Measurements from ENCODE around the gene VASH1.
A peak's percentile ranks its signal among the peaks of the same experiment; 100 is the strongest.
"Not testable (repeated sequence)": the region's sequence is repeated elsewhere in the genome, so short reads cannot be mapped to it uniquely, and the experiment has no call there.

The VASH1 gene

GRCh38 chr14:76761136-76761959 is at the start of gene VASH1:
TSS of gene VASH1 (plus strand) at chr14:76761468. CDS start at chr14:76762822, 1,354 bp downstream.
- peak; percentile 92 for DNase-seq (ENCODE audit: low spot score)

DNA sequence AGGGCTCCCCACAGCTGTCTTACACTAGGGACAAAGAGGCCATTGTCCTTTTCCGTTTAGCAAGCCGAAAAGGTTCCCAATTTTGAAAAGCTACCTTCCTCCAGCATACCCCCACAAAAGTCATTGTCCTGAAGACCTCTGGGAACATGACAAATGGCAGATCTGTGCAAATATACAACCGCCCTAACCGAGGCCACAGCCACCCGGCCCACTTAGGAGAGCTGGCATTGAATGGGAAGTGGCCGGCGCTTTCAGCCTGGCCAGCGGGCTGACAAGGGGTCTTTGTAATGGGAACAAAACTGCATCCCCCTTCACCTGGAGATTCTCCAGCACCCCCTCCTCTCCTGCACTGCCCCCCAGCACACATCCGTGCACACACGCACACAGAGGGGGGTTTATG is 48.1 kb upstream of the VASH1 start:
- DNase-seq (ENCODE audit: low spot score), result no peak

GRCh38 chr14:76714470-76714869 is 46.8 kb upstream of the VASH1 start:
- DNase-seq (ENCODE audit: low spot score), result no peak

- no peak for DNase-seq (ENCODE audit: low spot score)
These were observed 46.2 kb upstream of the VASH1 start for GRCh38 chr14:76715101-76715500.

- DNase-seq (ENCODE audit: low spot score), result peak; percentile 72
These were observed 45.7 kb upstream of the VASH1 start for GRCh38 chr14:76715511-76716081.

DNA sequence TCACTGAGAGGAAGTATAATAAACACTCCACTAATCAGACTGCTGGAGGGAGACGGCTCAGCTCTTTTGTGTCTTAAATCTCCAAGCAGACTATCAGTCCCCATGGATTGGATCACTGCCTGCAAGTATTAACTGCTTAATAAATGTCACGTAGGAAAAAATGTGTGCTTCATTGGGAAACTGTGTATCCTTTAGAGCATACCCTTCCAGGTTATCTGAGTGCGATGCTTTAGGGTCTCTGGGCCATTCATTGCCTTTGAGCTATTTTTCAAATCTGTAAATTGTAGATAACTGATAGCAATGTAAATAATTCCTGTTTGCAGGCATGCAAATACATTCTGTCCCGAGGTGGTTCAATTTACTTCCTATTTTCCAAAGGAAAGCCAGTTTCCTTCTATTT is 45.0 kb upstream of the VASH1 start:
- DNase-seq (ENCODE audit: low spot score), result peak; percentile 47

DNA sequence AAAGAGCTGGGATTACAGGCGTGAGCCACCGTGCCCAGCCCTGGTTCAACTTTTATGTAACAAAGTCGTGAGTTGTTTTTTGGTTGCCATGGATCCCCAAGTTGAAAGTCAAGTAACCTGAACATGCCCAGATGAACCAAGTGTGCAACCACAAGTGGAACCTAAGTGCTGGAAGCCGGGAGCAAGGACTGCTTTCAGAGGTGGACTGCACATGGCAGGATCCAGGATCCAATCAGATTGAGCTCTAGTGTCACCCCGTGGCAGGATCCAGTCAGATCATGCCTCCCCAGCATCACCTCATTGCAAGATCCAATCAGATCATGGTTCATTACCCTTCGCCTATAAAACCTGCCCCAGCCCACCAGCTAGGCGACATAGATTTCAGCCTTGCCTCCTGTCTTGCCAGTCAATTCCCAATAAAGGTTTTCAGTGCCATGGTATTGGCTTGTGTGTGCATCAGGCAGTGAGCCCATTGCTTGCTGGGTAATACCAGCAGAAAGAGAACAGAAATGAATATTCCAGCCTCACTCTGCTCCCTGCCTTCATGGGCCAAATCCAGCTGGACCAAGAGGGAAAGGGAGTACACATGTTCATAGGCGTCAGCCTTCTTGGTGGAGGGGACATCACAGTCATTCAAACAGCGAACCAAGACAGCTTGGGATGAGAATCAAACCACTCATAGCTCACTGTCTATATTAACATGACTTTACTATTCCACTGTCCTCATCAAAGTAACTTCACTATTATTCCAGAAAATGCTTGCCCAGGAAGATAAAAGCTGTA is 43.6 kb upstream of the VASH1 start:
- DNase-seq (ENCODE audit: low spot score), result no peak

- DNase-seq (ENCODE audit: low spot score), result no peak
These were observed 42.8 kb upstream of the VASH1 start for GRCh38 chr14:76718306-76719040.

DNA sequence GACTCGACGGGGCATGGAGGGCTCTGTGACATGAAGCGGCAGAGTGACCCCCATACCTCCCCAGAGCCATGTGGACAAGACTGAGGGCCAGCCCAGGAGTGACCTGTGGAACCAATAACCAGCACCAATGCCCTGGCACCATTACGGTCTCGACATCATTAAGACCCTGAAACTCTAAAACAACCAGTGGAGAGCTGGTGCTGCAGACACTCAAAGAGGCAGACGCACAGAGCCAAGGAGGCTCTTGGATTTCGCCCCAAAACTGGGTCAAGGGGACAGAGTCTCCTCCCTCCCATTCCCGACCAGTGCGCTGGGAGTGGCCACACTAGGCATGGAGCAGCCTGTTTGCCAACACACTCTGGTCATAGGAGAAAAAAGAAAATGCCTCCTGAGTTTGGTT is 41.6 kb upstream of the VASH1 start:
- no peak for DNase-seq (ENCODE audit: low spot score)

DNA sequence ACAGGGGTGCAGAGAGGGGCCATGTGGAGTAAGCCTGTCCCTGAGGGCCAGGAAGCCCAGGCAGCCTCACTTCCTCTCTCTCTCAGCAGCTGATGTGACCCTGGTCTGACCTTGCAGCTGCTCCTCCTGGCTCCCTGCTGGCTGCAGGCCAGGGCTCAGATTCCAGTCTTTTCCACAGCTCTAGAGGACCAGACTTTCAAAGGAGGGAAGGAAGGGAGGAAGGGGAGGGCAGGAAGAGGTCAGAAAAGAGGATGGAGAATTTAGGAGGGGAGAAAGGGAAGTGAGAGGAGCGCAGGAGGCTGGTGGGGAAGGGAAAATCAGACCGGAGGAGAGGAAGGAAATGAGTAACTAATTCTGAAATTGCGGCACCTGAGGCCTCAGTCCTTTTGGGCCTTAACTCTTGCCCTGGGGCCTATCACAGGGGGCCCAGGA is 40.9 kb upstream of the VASH1 start:
- DNase-seq (ENCODE audit: low spot score), result no peak

DNA sequence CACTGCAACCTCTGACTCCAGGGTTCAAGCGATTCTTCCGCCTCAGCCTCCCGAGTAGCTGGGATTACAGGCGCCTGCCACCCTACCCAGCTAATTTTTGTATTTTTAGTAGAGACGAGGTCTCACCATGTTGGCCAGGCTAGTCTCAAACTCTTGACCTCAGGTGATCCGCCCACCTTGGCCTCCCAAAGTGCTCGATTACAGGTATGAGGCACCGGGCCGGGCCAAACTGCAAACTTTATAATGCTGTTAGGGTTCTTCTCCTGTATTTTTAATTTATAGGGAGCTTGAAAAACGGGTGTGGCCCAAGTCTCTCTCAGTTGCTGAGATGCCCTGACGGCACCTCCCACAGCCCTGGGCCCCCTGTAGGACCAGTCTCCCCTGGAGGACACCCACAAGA is 39.8 kb upstream of the VASH1 start:
- not testable (repeated sequence) for DNase-seq (ENCODE audit: low spot score)

- DNase-seq (ENCODE audit: low spot score), result no peak
These were observed 36.4 kb upstream of the VASH1 start for GRCh38 chr14:76724651-76725550.

DNA sequence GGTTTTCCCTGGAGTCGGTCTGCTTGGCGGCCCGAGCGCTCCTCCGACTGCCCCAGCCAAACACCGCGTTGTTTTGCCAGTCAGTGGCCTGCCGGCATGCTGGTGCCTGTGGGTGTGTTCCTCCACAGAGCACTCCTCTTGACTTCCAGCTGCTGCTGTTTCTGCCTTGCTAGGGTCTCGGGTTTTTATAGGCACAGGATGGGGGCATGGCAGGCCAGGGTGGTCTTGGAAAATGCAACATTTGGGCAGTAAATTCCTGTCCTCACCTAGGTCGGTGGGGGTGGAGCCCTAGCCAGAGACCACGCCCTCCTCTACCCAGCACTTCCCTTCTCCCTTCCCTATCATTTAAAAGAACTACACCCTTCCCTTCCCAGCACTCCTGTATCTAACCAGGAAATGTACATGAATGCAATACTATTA is 34.7 kb upstream of the VASH1 start:
- no peak for DNase-seq (ENCODE audit: low spot score)

- no peak for DNase-seq (ENCODE audit: low spot score)
These were observed 33.9 kb upstream of the VASH1 start for GRCh38 chr14:76727384-76727783.

GRCh38 chr14:76727901-76728300 is 33.4 kb upstream of the VASH1 start:
- no peak for DNase-seq (ENCODE audit: low spot score)

DNA sequence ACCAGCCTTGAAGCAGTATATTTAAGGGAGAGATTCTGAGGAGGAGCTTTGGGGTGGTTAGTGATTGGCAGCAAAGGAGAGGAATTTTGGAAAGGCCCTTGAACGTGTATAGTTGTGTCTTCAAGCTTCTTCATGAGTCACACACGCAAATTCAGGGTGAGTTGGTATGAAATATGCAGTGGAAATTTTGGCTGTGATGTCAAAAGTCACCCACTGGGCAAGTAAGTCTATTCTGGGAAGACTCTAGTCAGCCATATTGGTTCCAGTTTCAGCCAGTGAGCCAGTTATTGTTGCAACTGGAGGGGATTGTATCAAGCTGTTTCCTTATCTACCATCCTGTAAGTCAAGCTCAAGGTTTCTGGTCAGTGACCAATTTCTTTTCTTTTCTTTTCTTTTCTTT is 32.0 kb upstream of the VASH1 start:
- no peak for DNase-seq (ENCODE audit: low spot score)

DNA sequence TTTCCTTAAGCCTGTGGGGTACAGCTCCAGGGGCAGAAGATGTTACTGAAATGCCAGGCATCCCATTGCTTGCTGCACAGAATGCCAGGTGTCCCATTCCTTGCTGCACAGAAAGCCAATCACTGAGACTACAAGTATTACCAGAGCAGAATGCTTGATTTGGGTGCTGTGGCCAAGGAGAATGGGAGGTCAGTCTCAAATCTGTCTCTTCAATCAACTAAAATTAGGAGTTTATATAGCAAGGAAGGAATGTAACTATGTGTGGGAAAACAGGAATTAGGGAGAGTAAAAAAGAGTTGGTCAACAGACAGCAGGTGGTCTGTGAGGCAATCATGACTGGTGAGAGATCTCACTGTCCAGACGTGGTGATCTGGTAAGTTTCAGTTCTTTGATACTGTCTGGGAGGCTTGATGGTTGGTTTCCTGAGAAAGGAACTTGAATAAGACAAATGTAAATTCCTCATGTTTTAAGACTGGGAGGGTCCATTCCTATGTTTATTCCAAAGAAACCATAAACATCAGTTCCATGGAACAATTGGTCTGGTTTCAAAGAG is 31.2 kb upstream of the VASH1 start:
- no peak for DNase-seq (ENCODE audit: low spot score)

- DNase-seq (ENCODE audit: low spot score), result not testable (repeated sequence)
These were observed 26.8 kb upstream of the VASH1 start for GRCh38 chr14:76734501-76734900.

DNA sequence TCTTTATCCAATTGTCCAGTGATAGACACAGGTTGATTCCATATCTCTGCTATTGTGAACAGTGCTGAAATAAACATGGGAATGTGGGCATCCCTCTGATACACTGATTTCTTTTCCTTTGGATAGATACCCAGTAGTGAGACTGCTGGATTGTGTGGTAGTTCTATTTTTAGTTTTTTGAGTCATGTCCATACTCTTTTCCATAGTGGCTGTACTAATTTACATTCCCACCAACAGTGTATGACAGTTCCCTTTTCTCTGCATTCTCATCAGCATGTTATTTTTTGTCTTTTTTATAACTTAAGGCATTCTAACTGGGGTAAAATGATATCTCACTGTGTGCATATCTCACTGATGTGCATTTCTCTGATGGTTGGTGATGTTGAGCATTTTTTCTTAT is 24.8 kb upstream of the VASH1 start:
- DNase-seq (ENCODE audit: low spot score), result no peak

GRCh38 chr14:76741074-76741473 is 20.2 kb upstream of the VASH1 start:
- no peak for DNase-seq (ENCODE audit: low spot score)

GRCh38 chr14:76742185-76742584 is 19.1 kb upstream of the VASH1 start:
- DNase-seq (ENCODE audit: low spot score), result no peak

Data from D341Med (cell line).